ENCODE results near the gene NPTN. TPM values are rescaled to one million over a fixed set of nuclear protein-coding genes. Genes with fewer than 3 reads are reported as not detected.

NPTN gene
- total and polyA plus RNA-seq, 2 donors from 2014 or later, result 100 to 130 TPM

DNA sequence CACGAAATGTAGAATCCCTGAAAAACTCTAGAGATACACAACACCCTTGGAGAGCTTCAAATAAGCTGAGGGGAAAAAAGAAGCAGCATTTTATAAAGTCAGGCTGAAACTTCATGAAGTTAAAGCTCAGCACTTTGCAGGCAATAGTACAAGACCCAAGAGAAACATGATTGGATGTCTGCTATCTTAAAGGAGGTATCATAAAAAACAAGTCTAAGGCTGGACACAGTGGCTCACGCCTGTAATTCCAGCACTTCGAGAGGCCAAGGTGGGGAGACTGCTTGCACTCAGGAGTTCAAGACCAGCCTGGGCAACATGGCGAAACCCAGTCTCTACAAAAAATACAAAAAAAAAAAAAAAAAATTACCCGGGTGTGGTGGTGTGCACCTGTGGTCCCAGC, 42.9 kb downstream of the NPTN start:
- intact Hi-C loops (cut with DNase I), result no loop called here
- Histone ChIP-seq H3K9ac (ENCODE audit: low read length in 3 of 3) (no peak overlapping the region), H3K36me3 (ENCODE audit: control insufficient read depth in 2 of 3, insufficient read depth in 3 of 3, low read length in 3 of 3) (peaks cover 6 to 26% (median 7%) of the 10 kb centered on the region in 3 donors), H3K27me3 (ENCODE audit: control insufficient read depth, insufficient read depth, low read length) (no peaks in the 10 kb centered on the region), H3K27ac (ENCODE audit: low read depth in 2 of 2, low read length in 2 of 2) (no peak overlapping the region), H3K4me3 (ENCODE audit: low read length in 3 of 3) (no peak overlapping the region), H3K9me3 (ENCODE audit: control insufficient read depth in 2 of 3, insufficient read depth in 1 of 3, low read length in 3 of 3) (no peaks in the 10 kb centered on the region), H3K4me1 (ENCODE audit: control insufficient read depth in 2 of 3, insufficient read depth in 2 of 3, low read depth in 1 of 3, low read length in 3 of 3) (no peaks in the 10 kb centered on the region)
- TF ChIP-seq, protein P1, sequence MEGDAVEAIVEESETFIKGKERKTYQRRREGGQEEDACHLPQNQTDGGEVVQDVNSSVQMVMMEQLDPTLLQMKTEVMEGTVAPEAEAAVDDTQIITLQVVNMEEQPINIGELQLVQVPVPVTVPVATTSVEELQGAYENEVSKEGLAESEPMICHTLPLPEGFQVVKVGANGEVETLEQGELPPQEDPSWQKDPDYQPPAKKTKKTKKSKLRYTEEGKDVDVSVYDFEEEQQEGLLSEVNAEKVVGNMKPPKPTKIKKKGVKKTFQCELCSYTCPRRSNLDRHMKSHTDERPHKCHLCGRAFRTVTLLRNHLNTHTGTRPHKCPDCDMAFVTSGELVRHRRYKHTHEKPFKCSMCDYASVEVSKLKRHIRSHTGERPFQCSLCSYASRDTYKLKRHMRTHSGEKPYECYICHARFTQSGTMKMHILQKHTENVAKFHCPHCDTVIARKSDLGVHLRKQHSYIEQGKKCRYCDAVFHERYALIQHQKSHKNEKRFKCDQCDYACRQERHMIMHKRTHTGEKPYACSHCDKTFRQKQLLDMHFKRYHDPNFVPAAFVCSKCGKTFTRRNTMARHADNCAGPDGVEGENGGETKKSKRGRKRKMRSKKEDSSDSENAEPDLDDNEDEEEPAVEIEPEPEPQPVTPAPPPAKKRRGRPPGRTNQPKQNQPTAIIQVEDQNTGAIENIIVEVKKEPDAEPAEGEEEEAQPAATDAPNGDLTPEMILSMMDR (IDR thresholded peaks at IDR 0.05; ENCODE audit: borderline replicate concordance, extremely low read depth, insufficient read depth), result no peak
- DNase-seq, result no peak
- FAIRE-seq, result no peak

DNA sequence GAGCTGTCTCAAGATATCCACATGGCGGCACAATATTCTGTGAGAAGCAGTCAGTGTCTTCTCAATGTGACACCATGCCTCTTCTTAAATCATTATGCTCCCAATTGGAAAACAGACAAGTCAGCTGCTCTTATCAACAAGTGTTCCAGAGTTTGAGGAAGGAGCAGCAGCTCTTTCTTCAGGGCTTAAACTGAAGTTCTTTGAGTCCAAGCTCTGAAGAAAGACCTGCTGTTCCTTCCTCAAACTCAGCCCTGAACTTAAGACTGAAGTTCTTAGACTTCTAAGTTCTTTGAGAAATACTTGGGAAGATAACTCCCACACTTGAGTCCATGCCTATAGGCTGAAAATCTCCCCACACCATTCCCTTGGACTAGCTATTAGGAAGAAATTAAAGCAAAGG, 43.4 kb downstream of the NPTN start:
- intact Hi-C loops (cut with DNase I), result no loop called here
- Histone ChIP-seq H3K4me1 (ENCODE audit: control insufficient read depth in 2 of 3, insufficient read depth in 2 of 3, low read depth in 1 of 3, low read length in 3 of 3) (no peaks in the 10 kb centered on the region), H3K9me3 (ENCODE audit: control insufficient read depth in 2 of 3, insufficient read depth in 1 of 3, low read length in 3 of 3) (no peaks in the 10 kb centered on the region), H3K27ac (ENCODE audit: low read depth in 2 of 2, low read length in 2 of 2) (no peak overlapping the region), H3K4me3 (ENCODE audit: low read length in 3 of 3) (no peak overlapping the region), H3K36me3 (ENCODE audit: control insufficient read depth in 2 of 3, insufficient read depth in 3 of 3, low read length in 3 of 3) (peaks cover 6 to 26% (median 7%) of the 10 kb centered on the region in 3 donors), H3K9ac (ENCODE audit: low read length in 3 of 3) (no peak overlapping the region), H3K27me3 (ENCODE audit: control insufficient read depth, insufficient read depth, low read length) (no peaks in the 10 kb centered on the region)
- DNase-seq (no peak), FAIRE-seq (no peak)
- TF ChIP-seq, protein P1 (IDR thresholded peaks at IDR 0.05; ENCODE audit: borderline replicate concordance, extremely low read depth, insufficient read depth), result no peak

DNA sequence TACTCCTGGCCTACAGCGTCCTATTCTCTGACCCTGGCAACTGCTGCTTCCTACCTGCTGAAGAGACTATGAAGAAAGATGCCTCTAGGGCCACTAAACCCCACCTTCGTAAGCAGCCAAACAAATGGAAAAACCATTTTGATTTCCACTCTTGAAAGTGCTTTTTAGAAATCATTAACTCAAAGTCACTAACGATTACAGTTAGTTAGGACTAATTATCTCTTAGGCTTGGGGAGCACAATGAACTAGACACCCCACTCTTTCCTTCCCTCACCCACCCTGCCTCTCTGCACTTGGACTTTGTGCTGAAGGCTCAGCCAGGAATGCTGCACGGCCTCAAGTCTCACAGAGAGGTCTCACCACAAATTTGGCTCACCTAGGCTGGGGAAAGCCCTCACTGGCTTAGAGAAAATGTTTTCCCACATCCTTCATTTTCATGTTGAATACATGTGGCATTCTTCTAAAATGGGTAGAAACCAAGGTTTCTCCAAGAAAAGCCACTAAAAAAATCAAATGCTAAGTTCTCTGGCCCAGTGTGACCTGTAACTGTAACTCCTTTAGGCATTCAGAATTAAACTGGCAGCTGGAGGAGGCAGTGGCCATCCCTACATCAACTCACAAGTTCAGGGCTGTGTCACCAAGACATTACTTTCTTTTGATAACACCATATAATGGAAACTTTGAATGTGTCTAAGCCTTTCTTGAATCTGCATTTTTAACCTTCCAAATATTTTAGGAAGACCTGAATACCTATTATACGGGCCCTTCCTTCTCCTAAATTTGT, 47.1 kb downstream of the NPTN start:
- peaks cover 6 to 24% (median 14%) of the 10 kb centered on the region in 3 donors for H3K36me3 ChIP-seq (ENCODE audit: control insufficient read depth in 2 of 3, insufficient read depth in 3 of 3, low read length in 3 of 3)
- FAIRE-seq, result no peak
- intact Hi-C loops (cut with DNase I), result no loop called here
- no peak overlapping the region for H3K27ac ChIP-seq (ENCODE audit: low read depth in 2 of 2, low read length in 2 of 2)
- H3K9me3 ChIP-seq (ENCODE audit: control insufficient read depth in 2 of 3, insufficient read depth in 1 of 3, low read length in 3 of 3), result no peaks in the 10 kb centered on the region
- H3K9ac ChIP-seq (ENCODE audit: low read length in 3 of 3), result no peak overlapping the region
- no peaks in the 10 kb centered on the region for H3K27me3 ChIP-seq (ENCODE audit: control insufficient read depth, insufficient read depth, low read length)
- DNase-seq, result no peak
- H3K4me3 ChIP-seq (ENCODE audit: low read length in 3 of 3), result no peak overlapping the region
- H3K4me1 ChIP-seq (ENCODE audit: control insufficient read depth in 2 of 3, insufficient read depth in 2 of 3, low read depth in 1 of 3, low read length in 3 of 3), result no peaks in the 10 kb centered on the region
- TF ChIP-seq, protein P1 (IDR thresholded peaks at IDR 0.05; ENCODE audit: borderline replicate concordance, extremely low read depth, insufficient read depth), result no peak
